AG04449 (cell line): ENCODE measurements around the gene RNASE13.

Experiments
- CTCF ChIA-PET: fragments of 350-600 bp; formaldehyde crosslinking; extraction: SDS; loops from one replicate; lab custom pipeline; 2021; ENCODE audit warnings: antibody characterized with exemption; lab: Yijun Ruan, JAX
- POLR2A ChIA-PET: fragments of 400-600, 350-600 bp; formaldehyde crosslinking; extraction: SDS; loops from one replicate; lab custom pipeline; 2020; ENCODE audit warnings: antibody characterized with exemption, inconsistent platforms; lab: Yijun Ruan, JAX
- DNase-seq: peaks from one replicate; pipeline ENCODE4 v3.0.0-alpha.2; 2010; ENCODE audit warnings: low read depth, low spot score
- H3K4me3 ChIP-seq: 2 replicates; pipeline ENCODE4 v1.5.1; 2011; ENCODE audit warnings: low read depth, mild to moderate bottlenecking, control low read depth, low read length
- CTCF ChIP-seq: IDR thresholded peaks from one replicate; pipeline ENCODE4 v1.5.1; 2011; ENCODE audit warnings: mild to moderate bottlenecking, moderate library complexity, low read length, control low read depth, inconsistent platforms; ENCODE audit not compliant: insufficient read depth; ENCODE audit errors: missing control alignments

RNASE13 gene

GRCh38 chr14:21078287-21078686 lies 43.7 kb upstream of the RNASE13 start:
- no peak for DNase-seq
- TF ChIP-seq CTCF, result no peak
- CTCF ChIA-PET, result interaction anchor here (1.1 to 12.7 kb wide), 7 partner anchors 5 to 66 kb away, joined by 3 to 163 read pairs (median 29); partner anchors contain the start of gene ARHGEF40
- POLR2A ChIA-PET, result no interaction called here
- no peak overlapping the region for H3K4me3 ChIP-seq

GRCh38 chr14:21077672-21078071 lies 43.1 kb upstream of the RNASE13 start:
- ChIA-PET CTCF (interaction anchor here (0.6 to 8.6 kb wide), 8 partner anchors 9 to 66 kb away, joined by 3 to 93 read pairs (median 4); no protein-coding TSS in a partner anchor), POLR2A (no interaction called here)
- TF ChIP-seq CTCF, result no peak
- no peak overlapping the region for H3K4me3 ChIP-seq
- DNase-seq, result no peak

GRCh38 chr14:21075719-21076437 lies 41.3 kb upstream of the RNASE13 start:
- CTCF ChIA-PET, result interaction anchor here (1.5 to 6.6 kb wide), 5 partner anchors 9 to 61 kb away, joined by 3 to 164 read pairs (median 139); no protein-coding TSS in a partner anchor
- POLR2A ChIA-PET, result no interaction called here
- no peak overlapping the region for H3K4me3 ChIP-seq
- no peak for DNase-seq
- no peak for TF ChIP-seq CTCF

- no peak for DNase-seq
- H3K4me3 ChIP-seq, result no peak overlapping the region
- ChIA-PET POLR2A (no interaction called here), CTCF (interaction anchor here (0.8 to 6.6 kb wide), 8 partner anchors 10 to 60 kb away, joined by 3 to 164 read pairs (median 6); no protein-coding TSS in a partner anchor)
- TF ChIP-seq CTCF, result no peak
These were observed 40.0 kb upstream of the RNASE13 start for GRCh38 chr14:21074398-21075272.

- no peak overlapping the region for H3K4me3 ChIP-seq
- POLR2A ChIA-PET, result no interaction called here
- no peak for TF ChIP-seq CTCF
- CTCF ChIA-PET, result interaction anchor here (0.8 to 6.6 kb wide), 8 partner anchors 11 to 103 kb away, joined by 3 to 164 read pairs (median 6); no protein-coding TSS in a partner anchor
- no peak for DNase-seq
These were observed 39.3 kb upstream of the RNASE13 start for GRCh38 chr14:21073921-21074320.
